MM.1S (cell line): ENCODE results near the gene C13orf42.

Experiments
- DNase-seq: peaks from one replicate; pipeline ENCODE4 v3.0.0-alpha.2; 2015
- H2AFZ ChIP-seq: fragments of 300-600 bp; sonication (generic); 2 replicates; pipeline ENCODE4 v1.6.0; 2016; ENCODE audit warnings: antibody characterized with exemption, low read length
- H3F3A ChIP-seq: fragments of 300-600 bp; sonication (generic); 2 replicates; pipeline ENCODE4 v1.6.1; 2016; ENCODE audit warnings: mild to moderate bottlenecking, antibody characterized with exemption, low read length, moderate library complexity, mixed read lengths; ENCODE audit not compliant: insufficient read depth
- H3K27ac ChIP-seq: fragments of 300-600 bp; sonication (generic); 2 replicates; pipeline ENCODE4 v1.5.1; 2016; ENCODE audit warnings: mild to moderate bottlenecking, low read length
- H3K27me3 ChIP-seq: fragments of 300-600 bp; sonication (generic); replicated peaks from 2 replicates; pipeline ENCODE4 v1.6.0; 2016; ENCODE audit warnings: low read length; ENCODE audit not compliant: insufficient read depth
- H3K36me3 ChIP-seq: fragments of 300-600 bp; sonication (generic); replicated peaks from 2 replicates; pipeline ENCODE4 v1.6.1; 2016; ENCODE audit warnings: mild to moderate bottlenecking, low read length, mixed read lengths; ENCODE audit not compliant: insufficient read depth
- H3K4me1 ChIP-seq: fragments of 300-600 bp; sonication (generic); 2 replicates; pipeline ENCODE4 v1.6.1; 2016; ENCODE audit warnings: low read length, mixed read lengths
- H3K4me2 ChIP-seq: fragments of 300-600 bp; sonication (generic); 2 replicates; pipeline ENCODE4 v1.6.0; 2016; ENCODE audit warnings: low read depth, low read length
- H3K4me3 ChIP-seq: fragments of 300-600 bp; sonication (generic); 2 replicates; pipeline ENCODE4 v1.5.1; 2016; ENCODE audit warnings: low read length, mixed read lengths
- H3K79me2 ChIP-seq: fragments of 300-600 bp; sonication (generic); 2 replicates; pipeline ENCODE4 v1.6.1; 2016; ENCODE audit warnings: mixed run types, low read length, mixed read lengths
- H3K9ac ChIP-seq: fragments of 300-600 bp; sonication (generic); 2 replicates; pipeline ENCODE4 v1.6.1; 2016; ENCODE audit warnings: low read length, mixed read lengths
- H3K9me2 ChIP-seq: fragments of 300-600 bp; sonication (generic); replicated peaks from 2 replicates; pipeline ENCODE4 v1.6.1; 2016; ENCODE audit warnings: mild to moderate bottlenecking, low read length, mixed read lengths; ENCODE audit not compliant: insufficient read depth
- H3K9me3 ChIP-seq: fragments of 300-600 bp; sonication (generic); replicated peaks from 2 replicates; pipeline ENCODE4 v1.6.1; 2016; ENCODE audit warnings: mild to moderate bottlenecking, low read length, mixed read lengths; ENCODE audit not compliant: insufficient read depth
- H4K20me1 ChIP-seq: fragments of 300-600 bp; sonication (generic); 2 replicates; pipeline ENCODE4 v1.6.1; 2016; ENCODE audit warnings: mild to moderate bottlenecking, low read length, moderate library complexity, mixed read lengths; ENCODE audit not compliant: insufficient read depth
- CTCF ChIP-seq: fragments of 300-600 bp; sonication (generic); IDR thresholded peaks from 2 replicates; pipeline ENCODE4 v1.5.1; 2016; ENCODE audit warnings: antibody characterized with exemption, low read length, mixed read lengths
- EZH2 ChIP-seq: fragments of 300-600 bp; sonication (generic); optimal IDR thresholded peaks from 2 replicates; pipeline ENCODE3; 2017; ENCODE audit warnings: low read depth, mild to moderate bottlenecking, antibody characterized with exemption, low read length, mixed read lengths
- EZH2phosphoT487 ChIP-seq: fragments of 300-600 bp; sonication (generic); IDR thresholded peaks from 2 replicates; pipeline ENCODE4 v1.6.1; 2018; ENCODE audit warnings: antibody characterized with exemption, low read length

C13orf42 gene

GRCh38 chr13:51045451-51045850 lies 65.6 kb downstream of the C13orf42 start:
- H3K4me2 ChIP-seq: no peak overlapping the region
- H4K20me1 ChIP-seq: no peaks in the 10 kb centered on the region
- H3K4me3 ChIP-seq: no peak overlapping the region
- no peaks in the 10 kb centered on the region for H3K9me2 ChIP-seq
- no peaks in the 10 kb centered on the region for H3K9me3 ChIP-seq
- no peaks in the 10 kb centered on the region for H3K36me3 ChIP-seq
- H3F3A ChIP-seq: no peaks in the 10 kb centered on the region
- no peak for TF ChIP-seq EZH2
- TF ChIP-seq EZH2phosphoT487: no peak
- no peak for TF ChIP-seq CTCF
- H3K27me3 ChIP-seq: no peaks in the 10 kb centered on the region
- no peaks in the 10 kb centered on the region for H3K79me2 ChIP-seq
- no peaks in the 10 kb centered on the region for H3K4me1 ChIP-seq
- H2AFZ ChIP-seq: no peak overlapping the region
- no peak overlapping the region for H3K27ac ChIP-seq
- DNase-seq: no peak
- no peak overlapping the region for H3K9ac ChIP-seq

GRCh38 chr13:51044023-51044665 lies 66.9 kb downstream of the C13orf42 start:
- no peaks in the 10 kb centered on the region for H3F3A ChIP-seq
- DNase-seq: no peak
- no peak overlapping the region for H3K4me3 ChIP-seq
- H3K4me2 ChIP-seq: no peak overlapping the region
- H3K27ac ChIP-seq: no peak overlapping the region
- no peaks in the 10 kb centered on the region for H4K20me1 ChIP-seq
- TF ChIP-seq EZH2 (no peak), CTCF (no peak), EZH2phosphoT487 (no peak)
- H2AFZ ChIP-seq: no peak overlapping the region
- no peaks in the 10 kb centered on the region for H3K27me3 ChIP-seq
- H3K36me3 ChIP-seq: no peaks in the 10 kb centered on the region
- H3K79me2 ChIP-seq: no peaks in the 10 kb centered on the region
- no peaks in the 10 kb centered on the region for H3K4me1 ChIP-seq
- H3K9ac ChIP-seq: no peak overlapping the region
- no peaks in the 10 kb centered on the region for H3K9me3 ChIP-seq
- no peaks in the 10 kb centered on the region for H3K9me2 ChIP-seq

GRCh38 chr13:51043310-51043709 lies 67.8 kb downstream of the C13orf42 start:
- Histone ChIP-seq H3K27ac (no peak overlapping the region), H3K4me1 (no peaks in the 10 kb centered on the region), H3K27me3 (no peaks in the 10 kb centered on the region), H3K9me2 (no peaks in the 10 kb centered on the region), H2AFZ (no peak overlapping the region), H3F3A (no peaks in the 10 kb centered on the region), H3K36me3 (no peaks in the 10 kb centered on the region), H3K4me3 (no peak overlapping the region), H3K9me3 (no peaks in the 10 kb centered on the region), H3K79me2 (no peaks in the 10 kb centered on the region), H3K9ac (no peak overlapping the region), H4K20me1 (no peaks in the 10 kb centered on the region), H3K4me2 (no peak overlapping the region)
- TF ChIP-seq EZH2phosphoT487 (no peak), EZH2 (no peak), CTCF (no peak)
- DNase-seq: no peak
